ENCODE results near the gene FADS2.

The FADS2 gene

GRCh38 chr11:61851113-61851899 is 23.2 kb downstream of the FADS2 start:
- Histone ChIP-seq H3K4me1 (no peaks in the 10 kb centered on the region), H3K27me3 (no peaks in the 10 kb centered on the region), H3K9me3 (no peaks in the 10 kb centered on the region), H3K4me3 (ENCODE audit: low read depth, low read length) (no peak overlapping the region), H3K36me3 (peaks cover 22% of the 10 kb centered on the region)
- no peak for TF ChIP-seq CTCF (IDR thresholded peaks at IDR 0.05; ENCODE audit: low read depth, low read length)
- no peak for DNase-seq

GRCh38 chr11:61851900-61852295 is 23.8 kb downstream of the FADS2 start:
- TF ChIP-seq CTCF (IDR thresholded peaks at IDR 0.05; ENCODE audit: low read depth, low read length) = no peak
- Histone ChIP-seq H3K9me3 (no peaks in the 10 kb centered on the region), H3K27me3 (no peaks in the 10 kb centered on the region), H3K36me3 (peaks cover 22% of the 10 kb centered on the region), H3K4me3 (ENCODE audit: low read depth, low read length) (no peak overlapping the region), H3K4me1 (no peaks in the 10 kb centered on the region)
- no peak for DNase-seq

- no peak for DNase-seq
- no peak overlapping the region for H3K4me3 ChIP-seq (ENCODE audit: low read depth, low read length)
- no peak for TF ChIP-seq CTCF (IDR thresholded peaks at IDR 0.05; ENCODE audit: low read depth, low read length)
- H3K4me1 ChIP-seq = no peaks in the 10 kb centered on the region
- no peaks in the 10 kb centered on the region for H3K27me3 ChIP-seq
- no peaks in the 10 kb centered on the region for H3K9me3 ChIP-seq
- H3K36me3 ChIP-seq = peaks cover 11% of the 10 kb centered on the region
Measured at GRCh38 chr11:61853698-61854169, 25.6 kb downstream of the FADS2 start.

- Histone ChIP-seq H3K4me1 (no peaks in the 10 kb centered on the region), H3K27me3 (no peaks in the 10 kb centered on the region), H3K36me3 (peaks cover 7% of the 10 kb centered on the region; the same call in 1 of the 2 replicates), H3K9me3 (no peaks in the 10 kb centered on the region), H3K4me3 (ENCODE audit: low read depth, low read length) (no peak overlapping the region)
- TF ChIP-seq CTCF (IDR thresholded peaks at IDR 0.05; ENCODE audit: low read depth, low read length) = no peak
- no peak for DNase-seq
Measured at GRCh38 chr11:61854206-61854895, 26.3 kb downstream of the FADS2 start.

- Histone ChIP-seq H3K36me3 (peaks cover 7% of the 10 kb centered on the region; the same call in 1 of the 2 replicates), H3K9me3 (no peaks in the 10 kb centered on the region), H3K27me3 (no peaks in the 10 kb centered on the region), H3K4me3 (ENCODE audit: low read depth, low read length) (no peak overlapping the region), H3K4me1 (no peaks in the 10 kb centered on the region)
- no peak for TF ChIP-seq CTCF (IDR thresholded peaks at IDR 0.05; ENCODE audit: low read depth, low read length)
- DNase-seq = no peak
Measured at GRCh38 chr11:61854966-61855714, 27.0 kb downstream of the FADS2 start.
